ENCODE results near the gene TSC22D1.

DNA sequence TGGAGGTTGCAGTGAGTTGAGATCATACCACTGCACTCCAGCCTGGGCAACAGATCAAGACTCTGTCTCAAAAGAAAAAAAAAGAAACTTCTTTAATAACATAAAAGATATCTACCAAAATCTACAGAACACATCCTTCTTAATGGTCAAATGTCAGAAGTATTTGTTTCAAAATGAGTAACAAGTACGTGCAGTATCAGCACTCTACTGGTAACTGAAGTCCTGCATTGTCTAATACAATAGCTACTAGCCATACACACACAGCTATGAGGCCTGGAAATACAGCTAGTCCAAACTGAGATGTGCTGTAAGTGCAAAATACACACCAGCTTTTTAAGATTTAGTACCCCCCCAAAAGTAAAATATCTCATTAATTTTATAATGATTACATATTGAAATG, 88.1 kb downstream of the TSC22D1 start:
- TF ChIP-seq, protein P1, sequence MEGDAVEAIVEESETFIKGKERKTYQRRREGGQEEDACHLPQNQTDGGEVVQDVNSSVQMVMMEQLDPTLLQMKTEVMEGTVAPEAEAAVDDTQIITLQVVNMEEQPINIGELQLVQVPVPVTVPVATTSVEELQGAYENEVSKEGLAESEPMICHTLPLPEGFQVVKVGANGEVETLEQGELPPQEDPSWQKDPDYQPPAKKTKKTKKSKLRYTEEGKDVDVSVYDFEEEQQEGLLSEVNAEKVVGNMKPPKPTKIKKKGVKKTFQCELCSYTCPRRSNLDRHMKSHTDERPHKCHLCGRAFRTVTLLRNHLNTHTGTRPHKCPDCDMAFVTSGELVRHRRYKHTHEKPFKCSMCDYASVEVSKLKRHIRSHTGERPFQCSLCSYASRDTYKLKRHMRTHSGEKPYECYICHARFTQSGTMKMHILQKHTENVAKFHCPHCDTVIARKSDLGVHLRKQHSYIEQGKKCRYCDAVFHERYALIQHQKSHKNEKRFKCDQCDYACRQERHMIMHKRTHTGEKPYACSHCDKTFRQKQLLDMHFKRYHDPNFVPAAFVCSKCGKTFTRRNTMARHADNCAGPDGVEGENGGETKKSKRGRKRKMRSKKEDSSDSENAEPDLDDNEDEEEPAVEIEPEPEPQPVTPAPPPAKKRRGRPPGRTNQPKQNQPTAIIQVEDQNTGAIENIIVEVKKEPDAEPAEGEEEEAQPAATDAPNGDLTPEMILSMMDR (IDR thresholded peaks at IDR 0.05): no peak
- TF ChIP-seq POLR2A (IDR thresholded peaks at IDR 0.05): no peak

All from Peyer's patch (tissue), 4 donors.